Measurements from ENCODE around the gene UBXN6.

UBXN6 gene

GRCh38 chr19:4493104-4493928 is 35.7 kb upstream of the UBXN6 start:
- no peak for DNase-seq

GRCh38 chr19:4492337-4493103 is 34.9 kb upstream of the UBXN6 start:
- no peak for DNase-seq

- no peak for DNase-seq
Observed at GRCh38 chr19:4491446-4491845, 33.9 kb upstream of the UBXN6 start.

GRCh38 chr19:4488496-4488895 is 30.9 kb upstream of the UBXN6 start:
- DNase-seq, result no peak

- no peak for DNase-seq
Observed at GRCh38 chr19:4487572-4487971, 30.0 kb upstream of the UBXN6 start.

GRCh38 chr19:4483385-4483784 is 25.8 kb upstream of the UBXN6 start:
- no peak for DNase-seq

- DNase-seq, result no peak
Observed at GRCh38 chr19:4482721-4483364, 25.2 kb upstream of the UBXN6 start.

- no peak for DNase-seq
Observed at GRCh38 chr19:4477034-4477801, 19.6 kb upstream of the UBXN6 start.

- DNase-seq, result no peak
Observed at GRCh38 chr19:4474514-4475022, 17.0 kb upstream of the UBXN6 start.

GRCh38 chr19:4473763-4474513 is 16.3 kb upstream of the UBXN6 start:
- DNase-seq, result no peak

GRCh38 chr19:4473011-4473762 is 15.6 kb upstream of the UBXN6 start:
- no peak for DNase-seq

GRCh38 chr19:4472174-4472974 is 14.8 kb upstream of the UBXN6 start, which contains the start of gene HDGFL2:
HDGFL2 (plus strand) TSS chr19:4472297; CDS start chr19:4472351, 54 bp downstream.
- peak in 1 of 2 experiments; percentile 94 for DNase-seq

GRCh38 chr19:4471403-4472173 is 14.0 kb upstream of the UBXN6 start:
- peak; percentile 87 to 99 for DNase-seq

- no peak for DNase-seq
Observed at GRCh38 chr19:4467835-4468234, 10.2 kb upstream of the UBXN6 start.

- no peak for DNase-seq
Observed at GRCh38 chr19:4464815-4465581, 7.4 kb upstream of the UBXN6 start.

GRCh38 chr19:4456843-4457653 is 546 bp downstream of the UBXN6 start:
- DNase-seq, result peak; percentile 46 to 57

- DNase-seq, result no peak
Observed at GRCh38 chr19:4456476-4456842, 1.1 kb downstream of the UBXN6 start.

All from stimulated activated CD4-positive, alpha-beta T cell treated with anti-CD3 and anti-CD28 coated beads, Interleukin-4, amount 100 ng/mL, for 4 hours (primary cell).